Glutamatergic neuron (in vitro differentiated cells): ENCODE results near the gene DHX34. TPM values are rescaled to one million over a fixed set of nuclear protein-coding genes. Genes with fewer than 3 reads are reported as not detected.
"Not testable (repeated sequence)": the region's sequence is repeated elsewhere in the genome, so short reads cannot be mapped to it uniquely, and the experiment has no call there.

Source experiments
- DNase-seq: peaks from one replicate; pipeline ENCODE4 v3.0.0; 2022
- H3K27ac Mint-ChIP-seq: one replicate; pipeline ENCODE4 v1.8.0; 2020; ENCODE audit warnings: mild to moderate bottlenecking, mixed read lengths, inconsistent platforms; ENCODE audit not compliant: unreplicated experiment
- H3K27me3 Mint-ChIP-seq: one replicate; pipeline ENCODE4 v1.8.0; 2020; ENCODE audit warnings: mild to moderate bottlenecking, moderate library complexity, mixed read lengths, inconsistent platforms; ENCODE audit not compliant: unreplicated experiment
- H3K36me3 Mint-ChIP-seq: one replicate; pipeline ENCODE4 v1.8.0; 2020; ENCODE audit warnings: mild to moderate bottlenecking, mixed read lengths, inconsistent platforms; ENCODE audit not compliant: unreplicated experiment
- H3K4me1 Mint-ChIP-seq: one replicate; pipeline ENCODE4 v1.8.0; 2020; ENCODE audit warnings: mild to moderate bottlenecking, low read depth, mixed read lengths, inconsistent platforms; ENCODE audit not compliant: unreplicated experiment
- H3K4me3 Mint-ChIP-seq: one replicate; pipeline ENCODE4 v1.8.0; 2020; ENCODE audit warnings: mild to moderate bottlenecking, mixed read lengths, inconsistent platforms; ENCODE audit not compliant: unreplicated experiment
- H3K9me3 Mint-ChIP-seq: one replicate; pipeline ENCODE4 v1.8.0; 2020; ENCODE audit warnings: mild to moderate bottlenecking, moderate library complexity, mixed read lengths, inconsistent platforms; ENCODE audit not compliant: unreplicated experiment
- total RNA-seq: library from RNA; stranded (reverse); fragmentation: NEBNext Ultra II Directional; extraction: Animal tissue kit (Norgen Biotek cat#: 25700); gene quantifications from one replicate; pipeline ENCODE4 v1.2.1, GENCODE V29; 2021; ENCODE audit not compliant: unreplicated experiment
- TF ChIP-seq, protein P1 (sequence below): fragments of 200-600 bp; sonication (generic); IDR thresholded peaks from one replicate; pipeline ENCODE4 v1.5.0; 2021; ENCODE audit not compliant: partially characterized antibody, unreplicated experiment

Gene DHX34
- total RNA-seq, 1 donor from 2014 or later, result 119 TPM

- TF ChIP-seq, protein P1, sequence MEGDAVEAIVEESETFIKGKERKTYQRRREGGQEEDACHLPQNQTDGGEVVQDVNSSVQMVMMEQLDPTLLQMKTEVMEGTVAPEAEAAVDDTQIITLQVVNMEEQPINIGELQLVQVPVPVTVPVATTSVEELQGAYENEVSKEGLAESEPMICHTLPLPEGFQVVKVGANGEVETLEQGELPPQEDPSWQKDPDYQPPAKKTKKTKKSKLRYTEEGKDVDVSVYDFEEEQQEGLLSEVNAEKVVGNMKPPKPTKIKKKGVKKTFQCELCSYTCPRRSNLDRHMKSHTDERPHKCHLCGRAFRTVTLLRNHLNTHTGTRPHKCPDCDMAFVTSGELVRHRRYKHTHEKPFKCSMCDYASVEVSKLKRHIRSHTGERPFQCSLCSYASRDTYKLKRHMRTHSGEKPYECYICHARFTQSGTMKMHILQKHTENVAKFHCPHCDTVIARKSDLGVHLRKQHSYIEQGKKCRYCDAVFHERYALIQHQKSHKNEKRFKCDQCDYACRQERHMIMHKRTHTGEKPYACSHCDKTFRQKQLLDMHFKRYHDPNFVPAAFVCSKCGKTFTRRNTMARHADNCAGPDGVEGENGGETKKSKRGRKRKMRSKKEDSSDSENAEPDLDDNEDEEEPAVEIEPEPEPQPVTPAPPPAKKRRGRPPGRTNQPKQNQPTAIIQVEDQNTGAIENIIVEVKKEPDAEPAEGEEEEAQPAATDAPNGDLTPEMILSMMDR, result peak; percentile 16
- Mint-ChIP-seq H3K4me1 (no peaks in the 10 kb centered on the region), H3K36me3 (peaks cover 4% of the 10 kb centered on the region), H3K9me3 (peaks cover 1% of the 10 kb centered on the region), H3K27me3 (peaks cover 9% of the 10 kb centered on the region), H3K4me3 (no peak overlapping the region), H3K27ac (no peak overlapping the region)
- DNase-seq, result no peak
Measured at GRCh38 chr19:47357788-47358680, 8.9 kb downstream of the DHX34 start.

DNA sequence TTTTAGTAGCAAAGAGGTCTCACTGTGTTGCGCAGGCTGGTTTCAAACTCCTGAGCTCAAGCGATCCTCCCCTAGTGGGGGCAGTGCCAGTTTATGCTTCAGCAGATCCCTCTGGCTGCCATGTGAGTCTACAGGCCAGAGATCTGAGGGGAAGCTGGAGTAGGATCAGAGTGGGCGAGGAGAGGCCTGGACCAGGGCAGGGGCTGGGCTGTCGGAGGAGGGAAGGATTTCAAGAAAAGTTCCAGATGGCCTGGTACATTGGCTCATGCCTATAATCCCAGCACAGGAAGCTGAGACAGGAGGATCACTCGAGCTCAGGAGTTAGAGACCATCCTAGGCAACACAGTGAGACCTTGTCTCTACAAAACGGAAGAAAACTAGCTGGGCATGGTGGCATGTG, 9.8 kb downstream of the DHX34 start:
- no peaks in the 10 kb centered on the region for H3K4me1 Mint-ChIP-seq
- no peak overlapping the region for H3K4me3 Mint-ChIP-seq
- peaks cover 1% of the 10 kb centered on the region for H3K9me3 Mint-ChIP-seq
- TF ChIP-seq, protein P1, result no peak
- H3K27ac Mint-ChIP-seq, result no peak overlapping the region
- peaks cover 4% of the 10 kb centered on the region for H3K36me3 Mint-ChIP-seq
- DNase-seq, result no peak
- H3K27me3 Mint-ChIP-seq, result peaks cover 9% of the 10 kb centered on the region

- Mint-ChIP-seq H3K4me3 (no peak overlapping the region), H3K4me1 (peaks cover 2% of the 10 kb centered on the region), H3K36me3 (no peaks in the 10 kb centered on the region), H3K27ac (no peak overlapping the region), H3K9me3 (peaks cover 2% of the 10 kb centered on the region), H3K27me3 (peaks cover 8% of the 10 kb centered on the region)
- DNase-seq, result no peak
- TF ChIP-seq, protein P1, result no peak
Measured at GRCh38 chr19:47362321-47362720, 13.2 kb downstream of the DHX34 start.

DNA sequence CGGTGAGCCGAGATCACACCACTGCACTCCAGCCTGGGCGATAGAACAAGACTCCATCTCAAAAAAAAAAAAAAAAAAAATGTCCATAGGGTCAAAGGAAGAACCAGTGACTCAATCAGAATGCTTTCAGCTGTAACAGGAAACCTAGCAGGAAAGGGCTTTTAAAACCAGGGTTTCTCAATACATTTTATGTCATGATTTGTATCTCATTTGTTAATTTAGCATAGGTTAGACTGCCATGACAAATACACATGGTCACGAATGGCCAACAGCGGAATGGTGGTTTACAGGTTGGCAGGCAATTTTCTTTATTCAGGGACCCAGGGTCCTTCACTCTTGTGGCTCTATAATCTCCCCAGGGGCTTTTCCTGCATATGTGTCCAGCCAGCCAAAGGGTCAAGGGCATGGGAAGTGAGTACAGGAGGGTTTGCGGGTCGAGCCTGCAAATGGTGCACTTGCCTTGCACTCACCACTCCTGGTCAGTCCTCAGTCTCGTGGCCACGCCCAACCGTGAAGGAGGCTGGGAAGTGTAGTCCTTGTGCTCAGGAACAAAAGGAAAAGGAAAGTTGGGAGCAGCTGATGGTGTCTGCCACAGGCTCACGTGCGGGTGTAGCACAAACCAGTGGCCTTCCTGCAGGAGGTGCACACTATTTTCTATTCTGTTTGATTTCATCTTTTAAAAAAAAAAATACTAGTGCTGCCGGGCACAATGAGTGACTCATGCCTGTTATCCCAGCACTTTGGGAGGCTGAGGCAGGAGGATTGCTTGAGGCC, 14.8 kb downstream of the DHX34 start:
- H3K4me1 Mint-ChIP-seq, result peaks cover 2% of the 10 kb centered on the region
- no peak overlapping the region for H3K27ac Mint-ChIP-seq
- TF ChIP-seq, protein P1, result no peak

GRCh38 chr19:47365455-47365854, 16.3 kb downstream of the DHX34 start:
- not testable (repeated sequence) for H3K36me3 Mint-ChIP-seq, DNase-seq, H3K9me3 Mint-ChIP-seq, H3K27ac Mint-ChIP-seq
- Mint-ChIP-seq H3K4me1 (peaks cover 15% of the 10 kb centered on the region), H3K27me3 (peaks cover 14% of the 10 kb centered on the region), H3K4me3 (peak overlapping the region; percentile 52)

More for the DNA sequence above, 14.8 kb downstream of the DHX34 start:
- Mint-ChIP-seq H3K36me3 (no peaks in the 10 kb centered on the region), H3K9me3 (peaks cover 2% of the 10 kb centered on the region), H3K27me3 (peaks cover 8% of the 10 kb centered on the region), H3K4me3 (no peak overlapping the region)
- DNase-seq, result peak; percentile 47
